ENCODE measurements around the gene ABHD12.
"Not testable (repeated sequence)": the region's sequence is repeated elsewhere in the genome, so short reads cannot be mapped to it uniquely, and the experiment has no call there.

Gene ABHD12

DNA sequence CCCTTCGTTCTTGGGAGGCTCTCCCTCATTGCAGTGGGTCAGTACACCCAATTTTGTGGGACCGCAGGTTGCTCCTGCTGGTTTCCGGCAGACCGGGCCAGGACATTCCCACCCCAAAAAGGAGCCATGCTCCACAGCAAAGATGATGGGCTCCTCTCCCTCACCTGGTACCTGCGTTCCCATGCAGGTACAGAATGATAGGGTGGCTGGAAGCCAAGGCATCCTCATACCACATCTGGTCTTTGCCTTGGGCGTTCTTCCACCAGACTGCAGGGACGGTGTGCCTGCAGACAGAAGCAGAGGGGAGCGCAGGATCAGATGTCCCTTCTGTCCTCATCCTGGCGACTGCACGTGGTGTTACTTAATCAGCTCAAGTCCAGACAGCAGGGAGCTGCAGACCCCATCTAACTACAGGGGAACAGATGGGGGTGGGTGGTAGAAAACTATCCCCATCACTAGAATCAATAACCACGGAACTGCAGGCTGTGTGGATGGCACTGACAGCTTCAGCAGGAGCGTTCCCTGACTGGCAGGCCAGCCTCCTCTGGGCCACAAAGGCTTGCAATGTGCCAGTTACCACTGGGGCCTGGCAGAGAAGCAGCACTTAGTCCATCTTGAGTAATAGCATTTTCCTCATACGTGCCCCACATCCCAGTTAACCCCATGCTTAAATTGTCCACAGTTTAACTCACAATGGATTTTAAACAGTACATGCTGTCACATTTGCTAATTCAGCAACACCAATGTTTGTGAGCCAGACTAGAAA is 70.4 kb downstream of the ABHD12 start:
- no peak for DNase-seq

- peak; percentile 54 for DNase-seq
Observed at GRCh38 chr20:25319241-25320034, 71.2 kb downstream of the ABHD12 start.

DNA sequence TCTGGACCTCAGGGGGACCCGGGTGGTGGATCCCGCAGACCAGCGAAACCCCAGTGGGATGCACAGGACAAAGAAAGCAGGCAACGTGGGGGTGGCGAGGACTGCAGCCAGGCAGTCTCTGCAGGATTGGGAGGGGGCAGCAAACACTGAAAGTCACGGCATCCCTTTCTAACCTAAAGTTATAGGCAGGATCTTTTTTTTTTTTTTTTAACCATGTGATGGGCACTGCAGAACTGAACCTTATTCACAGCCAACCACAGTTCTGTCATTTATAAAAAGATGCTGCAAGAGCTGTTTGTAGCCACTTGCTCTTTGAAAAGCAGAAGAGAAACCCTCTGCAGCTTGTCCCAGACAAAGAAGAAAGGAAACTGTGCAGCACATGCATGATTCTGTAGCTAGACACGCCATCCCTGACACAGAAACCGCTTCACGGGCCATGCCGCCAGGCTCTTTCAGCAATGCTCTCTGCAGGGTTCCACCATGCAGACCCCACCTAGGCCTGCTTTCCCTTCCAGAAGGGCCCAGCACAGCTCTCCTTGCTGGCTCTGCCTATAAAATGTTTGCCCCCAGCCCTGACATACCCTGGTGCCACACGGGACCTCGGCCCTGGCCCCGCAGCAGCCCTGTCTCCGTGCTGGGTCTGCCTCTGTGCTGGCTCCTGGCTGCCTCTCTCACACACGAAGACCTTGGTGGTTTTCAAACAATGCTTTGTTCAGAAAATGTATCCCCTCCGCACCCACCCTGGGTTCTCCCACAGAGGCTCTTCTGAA is 72.0 kb downstream of the ABHD12 start:
- peak; percentile 99 for DNase-seq

DNA sequence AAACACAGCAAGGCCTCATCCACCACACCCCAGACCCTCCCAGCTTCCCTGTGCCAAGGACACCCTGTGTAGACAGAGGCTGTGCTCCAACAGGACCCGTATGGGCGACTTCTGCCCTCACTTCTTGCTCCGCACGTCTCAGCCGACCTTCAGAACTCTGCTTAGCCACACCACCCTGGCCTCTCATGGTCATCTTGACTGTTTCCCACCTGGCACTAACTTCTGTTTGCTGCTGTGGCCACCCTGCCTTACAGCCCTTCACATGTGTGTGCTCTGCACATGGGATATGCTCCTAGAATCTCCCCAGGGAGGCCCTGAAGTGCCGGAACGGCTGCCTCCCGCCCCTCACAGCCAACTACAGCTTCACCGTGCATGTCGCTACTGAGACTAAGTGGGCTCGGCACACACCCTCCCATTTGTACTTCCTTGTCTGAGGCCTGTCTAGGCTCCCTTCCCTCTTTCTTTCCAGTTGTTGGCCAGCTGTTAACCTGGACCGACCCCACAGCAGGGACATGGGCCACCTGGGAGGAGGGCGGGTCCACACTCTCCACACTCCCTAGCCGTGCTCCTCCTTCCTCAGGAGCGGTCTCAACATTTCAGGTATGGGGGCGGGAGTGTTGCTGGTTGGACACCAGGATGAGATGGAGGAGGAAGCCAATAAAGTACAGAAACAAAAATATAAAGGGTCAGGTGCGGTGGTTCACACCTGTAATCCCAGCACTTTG is 73.1 kb downstream of the ABHD12 start:
- DNase-seq: no peak

DNA sequence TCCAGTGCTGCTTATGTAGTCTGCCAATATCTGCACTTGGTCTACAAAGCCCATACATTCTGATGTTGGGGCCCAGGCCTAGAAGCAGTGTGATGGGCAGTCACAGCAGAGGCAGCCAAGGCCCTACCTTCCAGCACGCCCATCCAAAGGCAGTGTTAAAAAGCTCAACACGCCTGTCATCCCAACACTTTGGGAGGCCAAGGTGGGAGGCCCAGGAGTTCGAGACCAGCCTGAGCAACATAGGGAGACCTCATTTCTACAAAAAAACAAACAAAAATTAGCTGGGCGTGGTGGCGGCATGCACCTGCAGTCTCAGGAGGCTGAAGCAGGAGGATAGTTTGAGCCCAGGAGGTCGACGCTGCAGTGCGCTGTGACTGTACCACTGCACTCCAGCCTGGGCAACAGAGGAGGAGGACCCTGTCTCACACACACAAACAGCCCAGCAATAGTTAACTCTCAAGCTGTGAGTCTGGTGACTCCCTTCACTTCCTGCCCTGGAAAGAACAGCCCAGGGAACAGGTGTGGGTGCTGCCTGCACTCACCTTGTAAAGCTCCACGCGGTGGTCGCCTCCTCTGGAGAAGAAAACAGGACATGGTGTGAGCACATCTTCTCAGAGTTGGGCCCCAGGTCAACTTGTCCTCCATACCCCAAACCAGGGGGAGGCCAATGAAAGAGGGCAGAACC is 74.0 kb downstream of the ABHD12 start:
- DNase-seq: no peak

- DNase-seq: peak; percentile 31
Observed at GRCh38 chr20:25315418-25316210, 75.0 kb downstream of the ABHD12 start.

- DNase-seq: no peak
Observed at GRCh38 chr20:25314497-25315417, 75.9 kb downstream of the ABHD12 start.

- no peak for DNase-seq
Observed at GRCh38 chr20:25313593-25313992, 77.0 kb downstream of the ABHD12 start.

DNA sequence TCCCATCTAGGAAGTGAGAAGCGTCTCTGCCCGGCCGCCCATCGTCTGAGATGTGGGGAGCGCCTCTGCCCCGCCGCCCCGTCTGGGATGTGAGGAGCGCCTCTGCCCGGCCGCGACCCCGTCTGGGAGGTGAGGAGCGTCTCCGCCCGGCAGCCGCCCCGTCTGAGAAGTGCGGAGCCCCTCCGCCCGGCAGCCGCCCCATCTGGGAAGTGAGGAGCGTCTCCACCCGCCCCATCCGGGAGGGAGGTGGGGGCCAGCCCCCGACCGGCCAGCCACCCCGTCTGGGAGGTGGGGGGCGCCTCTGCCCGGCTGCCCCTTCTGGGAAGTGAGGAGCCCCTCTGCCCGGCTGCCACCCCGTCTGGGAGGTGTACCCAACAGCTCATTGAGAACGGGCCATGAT is 77.9 kb downstream of the ABHD12 start:
- not testable (repeated sequence) for DNase-seq

DNA sequence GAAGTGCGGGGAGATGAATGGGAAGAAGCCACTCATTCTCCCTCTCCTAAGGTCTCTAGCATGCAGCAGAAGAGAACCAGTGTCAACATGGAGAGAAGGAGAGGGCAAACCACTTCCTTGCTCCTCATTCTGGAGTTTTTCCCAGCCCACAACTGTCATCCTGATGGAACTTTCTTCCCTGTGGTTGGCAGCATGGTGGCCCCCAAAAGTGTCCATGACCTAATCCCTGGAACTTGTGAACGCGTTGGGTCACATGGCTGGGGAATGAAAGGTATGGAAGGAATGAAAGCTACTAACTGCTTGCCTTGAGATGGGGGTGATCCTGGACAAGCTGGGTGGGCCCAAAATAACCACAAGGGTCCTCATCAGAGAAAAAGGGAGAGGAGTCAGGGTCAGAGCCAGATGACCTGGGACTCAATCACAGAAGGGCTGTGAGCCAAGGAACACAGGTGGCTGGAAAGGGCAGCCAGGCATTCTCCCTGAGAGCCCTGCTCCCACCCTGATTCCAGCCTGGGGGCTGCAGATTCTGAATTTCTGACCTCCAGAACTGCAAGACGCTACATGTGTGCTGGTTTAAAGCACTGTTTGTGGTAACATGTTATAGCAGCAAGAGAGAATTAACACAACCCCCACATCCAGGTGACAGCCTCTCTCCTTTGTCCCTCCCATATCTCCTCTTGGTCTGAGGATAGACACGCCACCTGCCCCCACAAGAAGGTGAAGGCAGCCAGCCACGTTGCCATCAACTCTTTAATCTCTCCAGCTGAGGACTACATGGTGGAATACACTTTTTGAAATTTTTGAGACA is 79.5 kb downstream of the ABHD12 start:
- DNase-seq: no peak

- peak; percentile 66 for DNase-seq
Observed at GRCh38 chr20:25310268-25310920, 80.2 kb downstream of the ABHD12 start.

DNA sequence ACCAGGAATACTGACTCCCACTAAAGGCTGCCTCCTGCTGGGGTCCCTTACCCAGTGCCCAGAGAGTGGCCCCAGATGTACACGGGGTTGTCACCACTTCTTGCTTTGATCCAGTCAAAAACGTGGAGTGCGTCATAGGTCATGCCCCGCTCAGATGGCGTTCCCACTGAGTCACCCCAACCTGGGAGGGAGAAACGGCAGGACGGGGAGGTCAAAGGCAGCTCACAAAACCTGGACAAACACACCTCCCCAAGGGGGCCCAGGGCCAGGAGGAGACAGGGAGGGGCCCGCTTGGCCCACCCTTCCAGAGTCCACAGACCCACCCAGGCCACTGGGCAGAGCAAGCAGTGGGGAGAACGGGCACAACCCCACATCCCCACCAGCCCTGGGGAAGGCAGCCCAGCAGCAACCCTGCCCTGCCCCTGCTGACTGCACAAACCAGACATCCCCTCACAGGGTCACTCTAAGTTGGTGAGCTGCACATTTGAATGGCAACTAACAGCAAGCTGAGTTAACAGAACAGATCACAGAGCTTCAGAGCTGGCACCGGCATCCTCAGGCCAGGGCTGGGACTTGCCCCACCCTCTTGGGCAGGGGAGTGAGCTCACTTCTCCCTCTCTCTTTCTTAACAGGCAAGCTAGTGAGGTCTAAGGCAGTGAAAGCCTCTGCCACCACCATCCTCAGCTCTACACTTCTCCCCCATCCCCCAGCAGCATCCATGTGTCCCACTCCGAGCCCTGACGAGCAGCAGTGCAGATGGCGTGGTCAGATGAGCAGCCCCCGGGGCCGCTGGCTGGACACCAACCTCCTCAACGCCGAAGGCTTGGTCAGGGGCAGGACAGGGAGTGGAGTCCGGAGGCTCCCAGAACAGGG is 81.0 kb downstream of the ABHD12 start:
- peak; percentile 27 for DNase-seq

DNA sequence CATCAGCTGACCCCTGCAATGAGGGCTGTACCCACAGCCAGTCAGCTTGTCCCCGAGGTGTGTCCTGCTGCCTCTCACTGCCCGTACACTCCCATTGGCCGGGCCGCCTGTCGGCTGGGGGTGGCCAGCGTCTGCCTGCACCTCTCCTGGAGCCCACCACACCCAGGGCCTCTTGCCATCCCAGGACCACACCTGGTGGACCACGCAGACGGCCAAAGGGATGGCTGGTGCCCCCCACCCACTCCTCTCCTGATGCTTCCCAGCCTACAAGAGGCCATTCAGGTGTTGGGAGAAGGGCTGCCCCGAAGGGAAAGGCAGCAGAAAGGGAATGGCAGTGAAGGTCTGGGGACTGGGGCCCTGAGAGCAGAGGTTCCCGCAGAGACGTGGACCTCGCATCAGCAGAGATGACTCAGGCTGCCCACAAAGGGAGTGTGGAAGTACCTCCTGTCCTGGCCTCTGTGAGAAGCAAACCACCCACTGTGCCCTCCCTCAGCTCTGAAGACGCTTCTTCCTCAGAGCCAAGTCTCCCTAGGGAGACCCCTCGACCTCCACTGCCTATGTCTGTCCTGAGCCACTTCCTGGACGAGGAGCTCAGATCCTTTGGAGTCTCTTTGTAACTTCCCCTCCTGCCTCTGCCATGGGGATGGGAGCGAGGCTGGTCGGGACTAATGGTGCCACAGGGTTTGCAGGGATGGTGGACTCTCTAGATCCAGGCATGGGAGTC is 81.8 kb downstream of the ABHD12 start:
- peak; percentile 53 for DNase-seq

DNA sequence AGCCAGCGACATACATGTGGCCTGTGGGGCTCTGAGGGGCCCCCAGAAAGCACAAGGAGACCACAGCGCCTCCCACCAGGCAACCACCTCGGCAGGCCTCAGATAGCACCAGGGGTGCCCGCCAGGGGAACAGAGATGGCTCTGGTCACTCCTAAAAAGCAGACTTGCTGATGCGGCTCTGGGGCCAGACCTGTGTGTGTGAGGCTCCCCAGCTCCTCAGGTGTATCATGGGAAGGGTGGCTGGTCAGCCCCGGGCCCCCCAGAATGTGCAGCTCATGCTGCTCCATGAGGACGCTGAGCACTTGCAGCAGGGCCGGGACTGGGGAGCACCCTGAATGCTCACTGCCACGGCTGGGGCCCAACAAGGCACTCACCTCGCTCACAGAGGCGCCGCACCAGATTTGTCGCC is 82.5 kb downstream of the ABHD12 start:
- DNase-seq: peak; percentile 24

- no peak for DNase-seq
Observed at GRCh38 chr20:25306991-25307903, 83.4 kb downstream of the ABHD12 start.

- DNase-seq: no peak
Observed at GRCh38 chr20:25304025-25304549, 86.5 kb downstream of the ABHD12 start.
